Activated T-cell treated with anti-CD3 and anti-CD28 coated beads, Interleukin-2, amount 50 U/mL, for 24 hours (primary cell): ENCODE results near the gene UBE2QL1.
A peak's percentile ranks its signal among the peaks of the same experiment; 100 is the strongest.

Experiments used
- DNase-seq: peaks from one replicate; pipeline ENCODE4 v3.0.0-alpha.2; 2020
- H3K27ac Mint-ChIP-seq: 2 replicates; pipeline ENCODE4 v1.8.0; 2020; ENCODE audit warnings: mild to moderate bottlenecking, mixed read lengths
- H3K27me3 Mint-ChIP-seq: 2 replicates; pipeline ENCODE4 v1.8.0; 2020; ENCODE audit warnings: mixed read lengths
- H3K36me3 Mint-ChIP-seq: 2 replicates; pipeline ENCODE4 v1.8.0; 2020; ENCODE audit warnings: low read depth, mixed read lengths
- H3K4me1 Mint-ChIP-seq: 2 replicates; pipeline ENCODE4 v1.8.0; 2020; ENCODE audit warnings: low read depth, mixed read lengths
- H3K4me3 Mint-ChIP-seq: 2 replicates; pipeline ENCODE4 v1.8.0; 2020; ENCODE audit warnings: mild to moderate bottlenecking, moderate library complexity, mixed read lengths
- H3K9me3 Mint-ChIP-seq: 2 replicates; pipeline ENCODE4 v1.8.0; 2020; ENCODE audit warnings: mixed read lengths

Gene UBE2QL1

DNA sequence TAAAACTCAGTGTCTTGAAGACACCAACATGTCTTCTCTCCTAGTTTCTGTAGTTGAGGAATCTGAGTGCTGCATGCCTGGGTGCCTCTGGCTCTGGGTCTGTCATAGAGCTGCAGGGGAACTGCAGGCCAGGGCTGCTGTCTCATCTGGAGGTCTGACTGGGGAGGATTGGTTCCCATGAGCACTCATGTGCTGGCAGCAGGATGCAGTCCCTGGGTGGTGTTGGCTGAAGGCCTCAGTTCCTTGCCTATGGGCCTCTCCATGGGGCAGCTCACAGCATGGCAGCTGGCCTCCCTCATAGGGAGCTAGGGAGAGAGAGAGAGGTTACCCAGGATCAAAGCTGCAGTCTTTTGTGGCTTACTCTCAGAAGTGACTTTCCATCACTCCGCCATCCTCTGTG is 22.6 kb downstream of the UBE2QL1 start:
- Mint-ChIP-seq H3K9me3 (no peaks in the 10 kb centered on the region), H3K4me3 (no peak overlapping the region), H3K4me1 (no peaks in the 10 kb centered on the region), H3K27ac (no peak overlapping the region), H3K36me3 (no peaks in the 10 kb centered on the region), H3K27me3 (peaks cover 29% of the 10 kb centered on the region)
- DNase-seq, result no peak

DNA sequence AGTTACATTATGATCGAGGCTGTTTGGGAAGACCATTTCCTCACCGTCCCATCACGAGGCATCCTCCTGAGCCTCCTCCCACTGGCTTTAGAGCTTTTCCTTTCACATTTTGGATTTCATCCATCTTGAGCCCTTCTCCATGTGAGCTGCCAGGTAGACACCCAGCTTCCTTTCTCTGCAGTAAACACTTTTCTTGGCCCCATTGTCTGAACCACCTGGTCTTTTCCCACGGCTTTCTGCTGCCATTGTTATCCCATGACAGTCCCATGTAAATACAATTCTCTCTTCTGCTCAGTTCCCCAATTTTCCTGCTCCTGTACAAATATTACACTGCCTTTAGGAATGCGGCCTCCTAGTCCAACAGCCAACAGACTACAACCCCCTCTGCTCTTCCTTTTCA is 24.1 kb downstream of the UBE2QL1 start:
- Mint-ChIP-seq H3K27me3 (peaks cover 25% of the 10 kb centered on the region), H3K27ac (no peak overlapping the region), H3K4me3 (no peak overlapping the region), H3K36me3 (no peaks in the 10 kb centered on the region), H3K9me3 (no peaks in the 10 kb centered on the region), H3K4me1 (no peaks in the 10 kb centered on the region)
- DNase-seq, result no peak

DNA sequence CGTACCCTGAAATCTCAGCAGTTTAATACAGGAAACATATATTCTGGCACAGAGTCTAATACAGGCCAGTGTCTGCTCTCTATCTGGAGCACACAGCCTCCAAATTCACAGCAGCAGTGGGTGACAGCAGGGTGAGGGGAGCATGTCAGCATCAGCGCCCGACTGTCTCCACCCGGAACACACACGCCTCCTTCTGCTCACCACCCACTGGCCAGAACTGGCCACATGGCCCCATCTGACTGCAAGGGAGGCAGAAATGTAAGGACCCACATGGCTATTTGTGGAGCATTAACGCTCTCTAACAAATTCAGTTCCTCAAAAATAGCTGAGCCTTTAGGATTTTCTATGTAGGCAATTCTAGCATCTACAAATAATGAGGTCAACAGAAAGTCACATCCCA is 24.6 kb downstream of the UBE2QL1 start:
- no peak overlapping the region for H3K4me3 Mint-ChIP-seq
- H3K27me3 Mint-ChIP-seq, result peaks cover 20% of the 10 kb centered on the region

DNA sequence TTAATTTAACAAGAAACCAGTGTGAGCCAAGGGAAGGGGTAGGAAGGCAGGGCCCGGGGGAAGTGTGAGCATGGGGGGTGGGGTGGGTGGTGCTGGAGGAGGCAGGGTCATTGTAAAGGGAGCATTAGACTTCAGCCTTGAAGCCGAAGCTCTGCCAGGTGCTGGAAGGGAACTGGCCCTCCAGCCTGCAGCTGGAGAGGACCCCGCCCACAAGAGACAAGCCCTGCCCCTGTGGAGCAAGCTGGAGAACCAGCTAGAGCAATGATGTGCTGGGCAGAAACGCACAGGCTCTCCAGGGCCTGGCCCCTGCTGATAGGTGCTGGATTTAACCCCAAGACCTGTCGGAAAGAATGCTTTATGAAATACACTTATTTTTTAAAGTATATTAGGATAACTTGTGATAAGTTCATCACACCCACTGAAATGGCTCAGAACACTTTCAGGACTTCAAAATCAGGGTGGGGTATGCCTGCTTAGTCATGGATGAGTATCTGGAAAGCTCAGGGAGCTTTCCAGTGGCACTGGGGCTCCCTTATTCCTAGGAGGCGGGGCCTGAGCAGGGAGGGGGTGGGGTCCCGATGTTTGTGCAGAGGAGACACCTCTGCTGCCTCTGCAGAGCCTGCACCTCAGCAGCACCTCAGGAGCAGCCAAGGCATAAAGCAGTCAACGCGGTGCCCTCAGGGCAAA is 27.1 kb downstream of the UBE2QL1 start:
- no peak for DNase-seq
- no peaks in the 10 kb centered on the region for H3K36me3 Mint-ChIP-seq
- H3K4me1 Mint-ChIP-seq, result no peaks in the 10 kb centered on the region
- H3K4me3 Mint-ChIP-seq, result no peak overlapping the region
- H3K27ac Mint-ChIP-seq, result no peak overlapping the region
- no peaks in the 10 kb centered on the region for H3K9me3 Mint-ChIP-seq
- peaks cover 14% of the 10 kb centered on the region for H3K27me3 Mint-ChIP-seq

More for the DNA sequence above, 24.6 kb downstream of the UBE2QL1 start:
- DNase-seq, result no peak
- H3K9me3 Mint-ChIP-seq, result no peaks in the 10 kb centered on the region
- no peaks in the 10 kb centered on the region for H3K4me1 Mint-ChIP-seq
- H3K27ac Mint-ChIP-seq, result no peak overlapping the region
- no peaks in the 10 kb centered on the region for H3K36me3 Mint-ChIP-seq

GRCh38 chr5:6476313-6476661 is 27.6 kb downstream of the UBE2QL1 start:
- H3K27ac Mint-ChIP-seq, result no peak overlapping the region
- peaks cover 14% of the 10 kb centered on the region for H3K27me3 Mint-ChIP-seq
- DNase-seq, result no peak
- no peaks in the 10 kb centered on the region for H3K36me3 Mint-ChIP-seq
- no peaks in the 10 kb centered on the region for H3K9me3 Mint-ChIP-seq
- H3K4me3 Mint-ChIP-seq, result no peak overlapping the region
- H3K4me1 Mint-ChIP-seq, result no peaks in the 10 kb centered on the region

- DNase-seq, result no peak
- Mint-ChIP-seq H3K36me3 (no peaks in the 10 kb centered on the region), H3K27ac (no peak overlapping the region), H3K27me3 (peaks cover 6% of the 10 kb centered on the region), H3K9me3 (no peaks in the 10 kb centered on the region), H3K4me3 (no peak overlapping the region), H3K4me1 (peaks cover 4% of the 10 kb centered on the region)
These were observed 30.1 kb downstream of the UBE2QL1 start for GRCh38 chr5:6478793-6479192.

DNA sequence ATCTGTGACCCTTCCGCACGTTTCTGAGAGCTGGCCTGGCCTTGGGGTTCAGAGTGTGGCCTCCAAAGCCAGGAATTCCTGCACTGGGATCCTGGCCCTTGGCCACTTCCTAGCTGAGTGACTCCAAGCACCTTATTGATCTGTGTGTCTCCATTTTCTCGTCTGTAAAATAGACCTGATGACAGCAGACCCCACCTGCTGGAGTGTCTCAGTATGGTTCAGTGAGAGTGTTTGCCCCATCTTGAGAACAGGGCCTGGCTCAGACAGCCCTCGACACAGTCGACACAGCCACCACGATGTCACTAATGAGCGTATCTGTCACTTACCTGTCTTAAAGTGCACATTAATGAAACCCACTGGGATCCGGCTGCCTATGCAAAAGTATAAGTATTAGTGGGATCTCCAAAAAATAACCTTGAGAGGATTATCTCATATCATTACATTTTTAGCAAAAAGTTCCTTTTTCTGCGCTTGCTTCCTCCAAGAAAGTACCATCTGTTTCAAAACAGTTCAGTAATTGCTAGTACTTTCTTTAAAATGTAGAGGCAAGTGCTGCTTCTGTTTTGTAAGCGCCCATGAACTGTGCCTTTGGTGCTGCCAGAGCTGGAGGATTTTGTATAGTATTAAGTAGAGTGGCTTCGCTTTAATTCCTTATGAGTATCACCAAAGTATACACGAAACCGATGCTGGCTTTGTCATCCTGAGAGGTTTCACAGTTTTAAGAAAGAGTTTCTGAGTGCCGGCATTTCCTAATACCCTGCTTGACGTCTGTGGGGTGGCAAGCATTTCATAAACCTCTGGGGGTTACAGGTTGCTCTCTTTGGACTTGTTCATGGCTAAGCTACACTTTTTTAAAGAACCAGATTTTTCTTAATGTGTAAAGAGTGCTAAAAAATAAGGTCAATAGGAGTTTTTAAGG is 31.7 kb downstream of the UBE2QL1 start:
- Mint-ChIP-seq H3K36me3 (no peaks in the 10 kb centered on the region), H3K4me1 (peaks cover 16% of the 10 kb centered on the region), H3K27me3 (peaks cover 9% of the 10 kb centered on the region), H3K27ac (no peak overlapping the region), H3K9me3 (no peaks in the 10 kb centered on the region), H3K4me3 (no peak overlapping the region)
- no peak for DNase-seq

GRCh38 chr5:6482735-6483134 is 34.1 kb downstream of the UBE2QL1 start:
- H3K9me3 Mint-ChIP-seq, result no peaks in the 10 kb centered on the region
- H3K27ac Mint-ChIP-seq, result no peak overlapping the region
- no peaks in the 10 kb centered on the region for H3K36me3 Mint-ChIP-seq
- DNase-seq, result no peak
- H3K4me1 Mint-ChIP-seq, result peaks cover 18% of the 10 kb centered on the region
- no peak overlapping the region for H3K4me3 Mint-ChIP-seq
- H3K27me3 Mint-ChIP-seq, result peaks cover 9% of the 10 kb centered on the region

DNA sequence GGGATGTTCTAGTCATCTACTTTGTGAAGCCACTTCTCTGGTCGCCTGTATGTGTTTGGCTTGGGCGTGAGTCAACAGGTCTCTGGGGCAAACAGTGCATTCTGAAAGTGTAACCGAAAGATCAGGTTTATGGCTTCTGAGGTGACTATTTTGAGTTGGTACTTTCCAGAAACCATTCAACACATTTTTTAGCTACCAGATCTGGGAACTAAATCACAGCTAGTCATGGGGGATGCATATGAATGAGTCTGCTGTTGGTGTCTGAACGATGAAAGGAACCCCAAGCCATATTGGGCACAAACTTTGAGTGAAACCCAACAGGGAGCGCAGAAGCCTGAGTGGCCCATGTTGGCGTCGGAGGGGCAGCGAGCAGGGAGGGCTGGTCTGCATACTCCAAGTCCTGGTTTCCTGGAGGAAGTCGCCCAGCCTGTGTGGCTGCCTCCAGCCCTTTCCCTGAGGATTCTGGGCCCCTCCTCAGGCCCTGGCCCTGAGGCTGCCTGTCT is 35.3 kb downstream of the UBE2QL1 start:
- H3K36me3 Mint-ChIP-seq, result no peaks in the 10 kb centered on the region
- H3K9me3 Mint-ChIP-seq, result no peaks in the 10 kb centered on the region
- H3K4me3 Mint-ChIP-seq, result no peak overlapping the region
- H3K27ac Mint-ChIP-seq, result peak overlapping the region; percentile 20
- peaks cover 18% of the 10 kb centered on the region for H3K4me1 Mint-ChIP-seq
- DNase-seq, result no peak
- peaks cover 11% of the 10 kb centered on the region for H3K27me3 Mint-ChIP-seq

DNA sequence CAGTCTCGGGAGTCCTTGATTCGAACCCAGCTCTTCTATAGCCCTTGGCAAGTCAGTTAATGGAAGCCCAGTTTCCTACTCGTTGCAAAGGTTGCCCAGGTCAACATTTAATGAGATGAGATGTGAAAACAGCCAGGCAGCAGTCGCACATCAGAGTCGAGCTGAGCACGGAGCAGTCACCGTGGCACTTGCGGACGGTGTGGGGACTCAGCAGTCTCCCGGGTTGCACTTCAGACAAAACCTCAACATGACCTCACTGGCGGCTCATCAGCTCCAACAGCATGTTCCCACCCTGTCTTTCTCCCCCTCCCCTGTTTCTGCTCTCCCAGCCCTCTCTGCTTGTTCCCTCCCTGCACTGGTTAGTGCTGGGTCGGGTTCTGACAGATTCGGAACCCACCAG is 35.8 kb downstream of the UBE2QL1 start:
- no peak overlapping the region for H3K4me3 Mint-ChIP-seq
- H3K4me1 Mint-ChIP-seq, result peaks cover 18% of the 10 kb centered on the region
- H3K27ac Mint-ChIP-seq, result peak overlapping the region; percentile 20

GRCh38 chr5:6484899-6485298 is 36.2 kb downstream of the UBE2QL1 start:
- no peaks in the 10 kb centered on the region for H3K9me3 Mint-ChIP-seq

More for the DNA sequence above, 35.8 kb downstream of the UBE2QL1 start:
- peaks cover 12% of the 10 kb centered on the region for H3K27me3 Mint-ChIP-seq
- no peaks in the 10 kb centered on the region for H3K9me3 Mint-ChIP-seq
- DNase-seq, result no peak
- no peaks in the 10 kb centered on the region for H3K36me3 Mint-ChIP-seq

GRCh38 chr5:6485441-6485840 is 36.8 kb downstream of the UBE2QL1 start:
- H3K36me3 Mint-ChIP-seq, result no peaks in the 10 kb centered on the region
- peaks cover 18% of the 10 kb centered on the region for H3K4me1 Mint-ChIP-seq
- H3K4me3 Mint-ChIP-seq, result no peak overlapping the region
- no peaks in the 10 kb centered on the region for H3K9me3 Mint-ChIP-seq
- no peak overlapping the region for H3K27ac Mint-ChIP-seq
- DNase-seq, result no peak
- H3K27me3 Mint-ChIP-seq, result peaks cover 21% of the 10 kb centered on the region

More at GRCh38 chr5:6484899-6485298, 36.2 kb downstream of the UBE2QL1 start:
- H3K27me3 Mint-ChIP-seq, result peaks cover 17% of the 10 kb centered on the region
- no peak overlapping the region for H3K4me3 Mint-ChIP-seq
- H3K4me1 Mint-ChIP-seq, result peaks cover 18% of the 10 kb centered on the region
- no peak overlapping the region for H3K27ac Mint-ChIP-seq
- no peaks in the 10 kb centered on the region for H3K36me3 Mint-ChIP-seq
- no peak for DNase-seq

DNA sequence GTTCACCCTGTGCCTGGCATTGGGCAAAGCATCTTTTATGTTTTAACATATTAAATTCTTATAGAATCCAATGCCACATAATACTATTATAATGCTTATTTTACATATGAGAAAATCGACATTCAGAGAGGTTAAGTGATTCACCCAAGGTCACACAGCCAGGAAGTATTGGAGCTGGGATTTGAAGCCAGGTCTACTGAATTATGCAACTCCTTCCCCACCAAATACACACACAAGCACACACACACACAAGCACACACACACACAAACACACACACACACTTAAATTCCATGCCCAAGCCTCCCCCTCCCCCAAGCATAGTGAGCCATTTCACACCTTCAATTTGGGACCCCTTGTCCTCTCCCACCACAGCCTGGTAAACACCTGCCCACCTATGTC is 37.4 kb downstream of the UBE2QL1 start:
- H3K27ac Mint-ChIP-seq, result no peak overlapping the region
- no peaks in the 10 kb centered on the region for H3K9me3 Mint-ChIP-seq
- H3K36me3 Mint-ChIP-seq, result no peaks in the 10 kb centered on the region
- DNase-seq, result no peak
- peaks cover 18% of the 10 kb centered on the region for H3K4me1 Mint-ChIP-seq
- H3K27me3 Mint-ChIP-seq, result peaks cover 26% of the 10 kb centered on the region
- no peak overlapping the region for H3K4me3 Mint-ChIP-seq

DNA sequence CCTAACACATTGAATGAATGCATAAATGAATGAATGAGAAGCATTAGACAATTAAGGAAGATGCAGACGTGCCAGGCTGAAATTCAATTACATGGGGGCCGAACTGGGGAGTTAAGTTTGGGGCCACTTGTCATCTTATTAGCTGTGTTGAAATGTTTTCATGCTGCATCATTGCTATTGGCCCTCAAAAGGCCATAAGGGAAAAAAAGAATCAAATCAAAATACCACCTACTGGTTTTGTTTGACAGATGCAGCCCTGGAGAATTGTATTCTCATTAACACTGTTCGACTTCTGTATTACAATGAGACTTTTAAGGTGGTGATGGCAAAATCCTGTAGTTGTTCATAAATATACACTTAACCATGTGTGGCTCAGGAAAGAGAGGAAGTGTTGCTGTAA is 38.4 kb downstream of the UBE2QL1 start:
- no peak for DNase-seq
- H3K4me1 Mint-ChIP-seq, result peaks cover 18% of the 10 kb centered on the region
- H3K27me3 Mint-ChIP-seq, result peaks cover 36% of the 10 kb centered on the region
- no peaks in the 10 kb centered on the region for H3K36me3 Mint-ChIP-seq
- no peaks in the 10 kb centered on the region for H3K9me3 Mint-ChIP-seq
- no peak overlapping the region for H3K4me3 Mint-ChIP-seq
- H3K27ac Mint-ChIP-seq, result no peak overlapping the region

GRCh38 chr5:6488021-6488420 is 39.4 kb downstream of the UBE2QL1 start:
- Mint-ChIP-seq H3K36me3 (no peaks in the 10 kb centered on the region), H3K27me3 (peaks cover 42% of the 10 kb centered on the region), H3K4me1 (peaks cover 21% of the 10 kb centered on the region), H3K27ac (no peak overlapping the region), H3K9me3 (no peaks in the 10 kb centered on the region), H3K4me3 (no peak overlapping the region)
- DNase-seq, result no peak
